H1 (cell line): ENCODE measurements around the gene DDX1. TPM values are rescaled to one million over a fixed set of nuclear protein-coding genes. Genes with fewer than 3 reads are reported as not detected.

ENCODE experiments used
- CTCF ChIA-PET: fragments of 300-600 bp; sonication (Branson Sonifier 250); formaldehyde crosslinking; loops from one replicate; lab custom pipeline; 2021; ENCODE audit not compliant: partially characterized antibody; lab: Charles Lee
- POLR2A ChIA-PET: fragments of 300-600 bp; sonication (Branson Sonifier 250); formaldehyde crosslinking; loops from one replicate; lab custom pipeline; 2021; ENCODE audit warnings: inconsistent platforms; ENCODE audit not compliant: partially characterized antibody; lab: Charles Lee
- DNase-seq, 2 experiments: peaks; one replicate each; pipeline versions ENCODE4 v3.0.0 to v3.0.0-alpha.2; 2010 to 2022; ENCODE audit warnings: low spot score in 2 of 2, low read depth in 1 of 2, mixed read lengths in 1 of 2
- FAIRE-seq: peaks from 2 replicates; lab custom pipeline; 2011; peaks lifted over from hg19 to GRCh38; lab: Jason Lieb, UNC
- H2AFZ ChIP-seq: 2 replicates; pipeline ENCODE4 v1.8.1; 2012; ENCODE audit warnings: low read length, inconsistent platforms
- H2AK5ac ChIP-seq: 2 replicates; pipeline ENCODE4 v1.6.1; 2013; ENCODE audit warnings: low read depth, low read length
- H2BK120ac ChIP-seq: replicated peaks from 2 replicates; pipeline ENCODE3; 2013; ENCODE audit warnings: low read depth, low read length, inconsistent platforms
- H2BK12ac ChIP-seq: 2 replicates; pipeline ENCODE4 v1.6.1; 2013; ENCODE audit warnings: low read depth, low read length
- H2BK15ac ChIP-seq: 2 replicates; pipeline ENCODE4 v1.6.1; 2013; ENCODE audit warnings: low read length
- H2BK20ac ChIP-seq: 2 replicates; pipeline ENCODE4 v1.6.1; 2013; ENCODE audit warnings: low read length
- H2BK5ac ChIP-seq: 2 replicates; pipeline ENCODE4 v1.6.1; 2013; ENCODE audit warnings: low read depth, low read length
- H3K14ac ChIP-seq: 2 replicates; pipeline ENCODE4 v1.6.1; 2013; ENCODE audit warnings: inconsistent platforms; ENCODE audit not compliant: insufficient read length
- H3K18ac ChIP-seq: 2 replicates; pipeline ENCODE4 v1.6.1; 2013; ENCODE audit warnings: low read length; ENCODE audit errors: extremely low read depth
- H3K23ac ChIP-seq: 2 replicates; pipeline ENCODE4 v1.6.1; 2013; ENCODE audit warnings: inconsistent platforms; ENCODE audit not compliant: insufficient read length
- H3K23me2 ChIP-seq: 2 replicates; pipeline ENCODE4 v1.6.1; 2013; ENCODE audit warnings: low read depth, low read length
- H3K27ac ChIP-seq: 2 replicates; pipeline ENCODE4 v1.6.1; 2011; ENCODE audit warnings: low read depth, low read length, inconsistent platforms
- H3K27me3 ChIP-seq, 4 experiments: replicated peaks in 1 of 4; 1 replicate in 1 of 4; 2 replicates in 3 of 4; pipeline versions ENCODE4 v1.6.1 to v1.8.1; 2011 to 2013; ENCODE audit warnings: low read length in 3 of 4, mild to moderate bottlenecking in 3 of 4, inconsistent platforms in 2 of 4, mixed read lengths in 2 of 4, moderate library complexity in 1 of 4; ENCODE audit not compliant: control insufficient read depth in 3 of 4, insufficient read depth in 3 of 4; ENCODE audit errors: extremely low read depth in 1 of 4
- H3K36me3 ChIP-seq, 4 experiments: 2 replicates each; pipeline versions ENCODE4 v1.6.1 to v1.8.1; 2011 to 2013; ENCODE audit warnings: mild to moderate bottlenecking in 4 of 4, low read length in 3 of 4, moderate library complexity in 2 of 4, control low read depth in 1 of 4, inconsistent platforms in 1 of 4; ENCODE audit not compliant: insufficient read depth in 4 of 4, control insufficient read depth in 2 of 4
- H3K4ac ChIP-seq: replicated peaks from 2 replicates; pipeline ENCODE3; 2013; ENCODE audit warnings: low read length, low read depth, mixed read lengths, inconsistent platforms; ENCODE audit not compliant: insufficient read length
- H3K4me1 ChIP-seq, 4 experiments: replicated peaks in 1 of 4; 1 replicate in 1 of 4; 2 replicates in 3 of 4; pipeline versions ENCODE4 v1.6.1 to v1.8.1; 2011 to 2013; ENCODE audit warnings: low read length in 3 of 4, inconsistent platforms in 2 of 4, mixed read lengths in 1 of 4; ENCODE audit not compliant: insufficient read depth in 4 of 4, control insufficient read depth in 3 of 4
- H3K4me2 ChIP-seq, 2 experiments: 2 replicates each; pipeline versions ENCODE4 v1.6.1 to v1.8.1; 2011 to 2013; ENCODE audit warnings: low read depth in 2 of 2, low read length in 2 of 2, control low read depth in 1 of 2, inconsistent platforms in 1 of 2, mild to moderate bottlenecking in 1 of 2; ENCODE audit not compliant: insufficient read depth in 1 of 2
- H3K4me3 ChIP-seq, 4 experiments: fragments of 200-600, 300-600 bp in 1 of 4; sonication (generic), shearing (Covaris generic), sonication (Bioruptor Twin) in 1 of 4; 2 replicates each; pipeline versions ENCODE4 v1.5.1 to v1.8.1; 2011 to 2016; ENCODE audit warnings: low read length in 4 of 4, low read depth in 3 of 4, control low read depth in 2 of 4, inconsistent platforms in 2 of 4, mild to moderate bottlenecking in 2 of 4, mixed read lengths in 1 of 4, moderate library complexity in 1 of 4; ENCODE audit not compliant: insufficient read depth in 2 of 4; ENCODE audit errors: extremely low read depth in 1 of 4
- H3K56ac ChIP-seq: replicated peaks from 2 replicates; pipeline ENCODE3; 2013; ENCODE audit warnings: low read depth, mild to moderate bottlenecking, mixed read lengths, low read length, inconsistent platforms; ENCODE audit not compliant: insufficient read length
- H3K79me1 ChIP-seq: 2 replicates; pipeline ENCODE4 v1.6.1; 2013; ENCODE audit warnings: low read depth, low read length, control low read depth
- H3K79me2 ChIP-seq, 2 experiments: 2 replicates each; pipeline versions ENCODE4 v1.6.1 to v1.8.1; 2012 to 2013; ENCODE audit warnings: low read length in 2 of 2, mild to moderate bottlenecking in 2 of 2, inconsistent platforms in 1 of 2; ENCODE audit not compliant: insufficient read depth in 2 of 2, control insufficient read depth in 1 of 2
- H3K9ac ChIP-seq, 4 experiments: replicated peaks in 1 of 4; 1 replicate in 1 of 4; 2 replicates in 3 of 4; pipeline versions ENCODE4 v1.6.1 to v1.8.1; 2011 to 2013; ENCODE audit warnings: low read depth in 3 of 4, low read length in 3 of 4, control low read depth in 2 of 4, mild to moderate bottlenecking in 2 of 4, moderate library complexity in 2 of 4, inconsistent platforms in 1 of 4; ENCODE audit errors: extremely low read depth in 1 of 4
- H3K9me3 ChIP-seq, 2 experiments: 2 replicates each; pipeline versions ENCODE4 v1.6.1 to v1.8.1; 2012 to 2013; ENCODE audit warnings: mild to moderate bottlenecking in 2 of 2, moderate library complexity in 2 of 2, control low read depth in 1 of 2, inconsistent platforms in 1 of 2, low read depth in 1 of 2, low read length in 1 of 2, mixed read lengths in 1 of 2; ENCODE audit not compliant: insufficient read depth in 2 of 2
- H4K20me1 ChIP-seq, 2 experiments: replicated peaks in 1 of 2; 2 replicates each; pipeline versions ENCODE3 to v1.8.1; 2011 to 2013; ENCODE audit warnings: inconsistent platforms in 2 of 2, low read length in 2 of 2, mild to moderate bottlenecking in 1 of 2; ENCODE audit not compliant: insufficient read depth in 2 of 2, control insufficient read depth in 1 of 2
- H4K5ac ChIP-seq: 2 replicates; pipeline ENCODE4 v1.6.1; 2013; ENCODE audit warnings: low read length, low read depth, mixed read lengths, inconsistent platforms; ENCODE audit not compliant: insufficient read length
- H4K8ac ChIP-seq: 2 replicates; pipeline ENCODE4 v1.8.0; 2013; ENCODE audit warnings: mild to moderate bottlenecking, moderate library complexity, low read length, inconsistent platforms; ENCODE audit not compliant: insufficient read depth; ENCODE audit errors: extremely low read depth
- H4K91ac ChIP-seq: replicated peaks from 2 replicates; pipeline ENCODE3; 2013; ENCODE audit warnings: low read length, mixed read lengths, inconsistent platforms; ENCODE audit not compliant: insufficient read length
- BRCA1 ChIP-seq: IDR thresholded peaks from 2 replicates; pipeline ENCODE4 v1.6.1; 2012; ENCODE audit warnings: low read depth, low read length, improper control_type of control experiment
- CEBPB ChIP-seq: IDR thresholded peaks from 2 replicates; pipeline ENCODE4 v1.6.1; 2012; ENCODE audit warnings: low read depth, low read length
- NANOG ChIP-seq: IDR thresholded peaks from 2 replicates; pipeline ENCODE4 v1.6.1; 2011; ENCODE audit warnings: low read length, low read depth, mild to moderate bottlenecking, inconsistent platforms; ENCODE audit not compliant: insufficient read depth, poor library complexity, severe bottlenecking
- POLR2AphosphoS5 ChIP-seq: IDR thresholded peaks from 2 replicates; pipeline ENCODE4 v1.6.1; 2011; ENCODE audit warnings: low read depth, low read length
- SAP30 ChIP-seq: fragments of 300-600 bp; sonication (generic); IDR thresholded peaks from 2 replicates; pipeline ENCODE4 v1.7.1; 2012; ENCODE audit warnings: low read length, moderate library complexity, mild to moderate bottlenecking, inconsistent platforms; ENCODE audit not compliant: insufficient read depth, insufficient replicate concordance
- whole genome bisulfite sequencing, 2 experiments: shearing (Covaris generic) in 1 of 2; methylation state at CpG; one replicate each; pipeline versions ENCODE4 v1.1.6 to v1.1.7; 2013 to 2015; ENCODE audit warnings: low lambda C conversion rate in 2 of 2, mixed read lengths in 2 of 2, inconsistent platforms in 1 of 2, low coverage in 1 of 2, missing lambda C conversion rate in 1 of 2; ENCODE audit not compliant: insufficient replicate concordance in 2 of 2, insufficient coverage in 1 of 2, insufficient read length in 1 of 2; ENCODE audit errors: extremely low coverage in 1 of 2, missing lambda C conversion rate in 1 of 2; 5-methylcytosine and 5-hydroxymethylcytosine counted together
- polyA plus RNA-seq, 7 experiments: library from polyadenylated mRNA; depleted of rRNA in 3 of 7; stranded (reverse) in 5 of 7; unstranded in 2 of 7; fragments of >200 nt in 5 of 7; fragments of 200-250 nt in 2 of 7; gene quantifications; 1 replicate in 5 of 7; 2 replicates in 1 of 7; 4 replicates in 1 of 7; pipeline versions ENCODE4 v1.2.1 to v1.2.3, GENCODE V29; 2011 to 2013; ENCODE audit warnings: missing spikeins in 2 of 7, mixed read lengths in 2 of 7
- total RNA-seq: library from RNA; stranded (reverse); fragmentation: NEBNext Ultra II Directional; extraction: Animal tissue kit (Norgen Biotek cat#: 25700); gene quantifications from 2 replicates; pipeline ENCODE4 v1.2.1, GENCODE V29; 2021
- TF ChIP-seq, protein P1 (sequence below): IDR thresholded peaks from 2 replicates; pipeline ENCODE4 v1.6.1; 2012; ENCODE audit warnings: low read length, inconsistent platforms

The DDX1 gene
- total and polyA plus RNA-seq, 2 of the 8 experiments (the other 6 are each of a cell fraction or from before 2014, with no cell fraction given): 51.1 to 161 TPM

DNA sequence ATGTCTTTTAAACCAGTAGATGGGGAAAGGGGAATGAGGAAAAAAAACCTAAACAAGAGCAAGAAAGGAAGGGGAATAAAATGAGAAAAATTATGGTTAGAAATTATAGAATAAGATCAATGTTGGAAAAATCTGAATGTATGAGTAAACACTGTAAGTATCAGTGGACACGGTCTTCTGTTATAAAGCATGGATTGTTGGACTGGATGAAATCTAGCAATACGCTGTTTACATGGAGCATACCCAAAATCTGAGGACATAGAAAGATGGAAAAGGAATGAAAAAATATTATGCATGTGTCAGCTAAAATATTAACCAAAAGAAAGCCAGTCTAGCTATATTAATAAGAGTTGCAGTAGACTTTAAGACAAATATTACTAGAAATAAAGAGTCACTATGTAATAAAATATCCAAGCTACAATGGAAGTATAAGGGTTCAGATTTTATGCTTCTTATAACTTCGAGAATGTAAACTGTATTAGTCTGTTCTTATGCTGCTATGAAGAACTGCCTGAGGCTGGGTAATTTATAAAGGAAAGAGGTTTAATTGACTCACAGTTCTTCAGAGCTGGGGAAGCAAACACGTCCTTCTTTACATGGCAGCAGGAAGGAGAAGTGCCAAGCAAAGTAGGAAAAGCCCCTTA is 32.4 kb downstream of the DDX1 start:
- Histone ChIP-seq H2BK12ac (no peak overlapping the region), H3K4me3 (no peak overlapping the region), H3K79me1 (no peaks in the 10 kb centered on the region), H4K8ac (no peak overlapping the region), H3K27ac (no peak overlapping the region), H2BK20ac (no peak overlapping the region), H4K91ac (no peak overlapping the region), H3K23ac (no peak overlapping the region), H2AFZ (no peak overlapping the region), H3K4ac (no peak overlapping the region), H3K56ac (no peak overlapping the region), H3K14ac (no peak overlapping the region), H2AK5ac (no peak overlapping the region), H2BK15ac (no peak overlapping the region)
- ChIA-PET POLR2A (interaction anchor here (0.6 kb wide), 1 partner anchor 11 kb away, joined by 3 read pairs; no protein-coding TSS in a partner anchor), CTCF (interaction anchor here (0.6 kb wide), 1 partner anchor 478 kb away, joined by 3 read pairs; no protein-coding TSS in a partner anchor)
- 89% methylated on average over 4 of the region's 4 CpGs; no CpG with 5 or more reads in 1 of the 2 experiments for WGBS, 2 experiments
- no peak for DNase-seq
- TF ChIP-seq SAP30: no peak
- TF ChIP-seq POLR2AphosphoS5: no peak
- TF ChIP-seq BRCA1: no peak
- TF ChIP-seq CEBPB: no peak
- TF ChIP-seq, protein P1, sequence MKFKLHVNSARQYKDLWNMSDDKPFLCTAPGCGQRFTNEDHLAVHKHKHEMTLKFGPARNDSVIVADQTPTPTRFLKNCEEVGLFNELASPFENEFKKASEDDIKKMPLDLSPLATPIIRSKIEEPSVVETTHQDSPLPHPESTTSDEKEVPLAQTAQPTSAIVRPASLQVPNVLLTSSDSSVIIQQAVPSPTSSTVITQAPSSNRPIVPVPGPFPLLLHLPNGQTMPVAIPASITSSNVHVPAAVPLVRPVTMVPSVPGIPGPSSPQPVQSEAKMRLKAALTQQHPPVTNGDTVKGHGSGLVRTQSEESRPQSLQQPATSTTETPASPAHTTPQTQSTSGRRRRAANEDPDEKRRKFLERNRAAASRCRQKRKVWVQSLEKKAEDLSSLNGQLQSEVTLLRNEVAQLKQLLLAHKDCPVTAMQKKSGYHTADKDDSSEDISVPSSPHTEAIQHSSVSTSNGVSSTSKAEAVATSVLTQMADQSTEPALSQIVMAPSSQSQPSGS: no peak
- TF ChIP-seq NANOG: no peak
- TF ChIP-seq, all 59 proteins: peak for 0
- peaks cover 4 to 91% (median 42%) of the 10 kb centered on the region in 4 experiments for H3K36me3 ChIP-seq
- FAIRE-seq: no peak
- H3K9ac ChIP-seq: no peak overlapping the region
- no peak overlapping the region for H3K18ac ChIP-seq
- H3K9me3 ChIP-seq: no peaks in the 10 kb centered on the region
- no peaks in the 10 kb centered on the region for H3K79me2 ChIP-seq
- no peak overlapping the region for H4K5ac ChIP-seq
- H3K23me2 ChIP-seq: no peaks in the 10 kb centered on the region; the same call in 1 of the 2 replicates
- H2BK5ac ChIP-seq: no peak overlapping the region
- H4K20me1 ChIP-seq: peaks cover 0 to 1% of the 10 kb centered on the region in 2 experiments
- H2BK120ac ChIP-seq: no peak overlapping the region
- no peaks in the 10 kb centered on the region for H3K27me3 ChIP-seq
- no peak overlapping the region for H3K4me2 ChIP-seq
- no peaks in the 10 kb centered on the region for H3K4me1 ChIP-seq
